H7 (cell line): ENCODE measurements around the gene PNPLA7. TPM values are rescaled to one million over a fixed set of nuclear protein-coding genes. Genes with fewer than 3 reads are reported as not detected.

Experiments used
- DNase-seq: peaks from one replicate; pipeline ENCODE4 v3.0.0; 2012
- H3K27me3 ChIP-seq: 2 replicates; pipeline ENCODE4 v1.6.0; 2011; ENCODE audit warnings: mild to moderate bottlenecking, low read length; ENCODE audit not compliant: control insufficient read depth, insufficient read depth
- H3K36me3 ChIP-seq: replicated peaks from 2 replicates; pipeline ENCODE4 v1.5.1; 2011; ENCODE audit warnings: low read length; ENCODE audit not compliant: control insufficient read depth, insufficient read depth
- H3K4me3 ChIP-seq: 2 replicates; pipeline ENCODE4 v1.5.1; 2011; ENCODE audit warnings: low read depth, mild to moderate bottlenecking, control low read depth, low read length, moderate library complexity; ENCODE audit not compliant: insufficient read depth
- total RNA-seq: library from RNA; depleted of rRNA; stranded (reverse); fragments of >200 nt; shearing (Covaris generic); gene quantifications from 2 replicates; pipeline ENCODE4 v1.2.3, GENCODE V29; 2014

Gene PNPLA7
- total RNA-seq, 1 experiment from 2014 or later = 0.14 TPM

- H3K36me3 ChIP-seq = no peaks in the 10 kb centered on the region
- DNase-seq = peak; percentile 43
- no peak overlapping the region for H3K4me3 ChIP-seq
- peaks cover 11% of the 10 kb centered on the region for H3K27me3 ChIP-seq
Observed at GRCh38 chr9:137465720-137466388, 84.3 kb downstream of the PNPLA7 start.

DNA sequence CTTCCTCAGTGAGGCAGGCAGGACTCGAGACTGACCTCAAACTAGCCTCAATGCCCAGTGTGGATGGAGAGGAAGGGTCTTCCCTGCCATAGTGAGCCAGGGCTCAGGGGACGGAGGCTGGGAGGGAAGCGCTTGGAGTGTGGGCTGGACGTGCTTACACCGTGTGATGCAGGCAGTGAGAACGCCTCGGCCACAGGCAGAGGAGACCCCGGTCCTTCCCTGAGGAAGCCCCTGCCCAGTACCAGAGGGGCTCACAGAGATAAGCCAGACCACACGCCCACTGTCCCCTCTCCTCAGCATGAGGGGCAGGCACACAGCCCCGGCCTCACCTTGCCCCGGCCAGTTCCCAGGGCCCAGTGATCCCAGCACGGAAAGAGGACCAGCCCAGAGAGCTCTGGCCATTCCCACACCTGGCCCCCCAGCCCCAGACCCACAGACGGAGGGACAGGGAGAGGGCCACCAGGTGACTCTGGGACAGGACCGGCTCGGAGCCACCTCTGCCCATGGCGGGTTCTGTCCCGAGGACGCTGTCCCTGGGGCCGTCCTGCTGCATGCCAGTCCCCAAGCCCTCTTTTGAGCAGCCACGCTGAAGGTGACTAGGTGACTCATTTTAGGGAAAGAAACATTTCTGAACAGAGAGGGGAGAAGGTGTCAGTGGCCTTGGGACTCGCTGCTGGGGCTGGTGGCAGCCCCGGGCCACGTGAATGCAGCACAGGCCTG lies 85.0 kb downstream of the PNPLA7 start:
- Histone ChIP-seq H3K4me3 (no peak overlapping the region), H3K36me3 (no peaks in the 10 kb centered on the region), H3K27me3 (peaks cover 14% of the 10 kb centered on the region)
- DNase-seq = peak; percentile 51

- Histone ChIP-seq H3K4me3 (no peak overlapping the region), H3K27me3 (peaks cover 16% of the 10 kb centered on the region), H3K36me3 (no peaks in the 10 kb centered on the region)
- peak; percentile 70 for DNase-seq
Observed at GRCh38 chr9:137464291-137464999, 85.8 kb downstream of the PNPLA7 start.

DNA sequence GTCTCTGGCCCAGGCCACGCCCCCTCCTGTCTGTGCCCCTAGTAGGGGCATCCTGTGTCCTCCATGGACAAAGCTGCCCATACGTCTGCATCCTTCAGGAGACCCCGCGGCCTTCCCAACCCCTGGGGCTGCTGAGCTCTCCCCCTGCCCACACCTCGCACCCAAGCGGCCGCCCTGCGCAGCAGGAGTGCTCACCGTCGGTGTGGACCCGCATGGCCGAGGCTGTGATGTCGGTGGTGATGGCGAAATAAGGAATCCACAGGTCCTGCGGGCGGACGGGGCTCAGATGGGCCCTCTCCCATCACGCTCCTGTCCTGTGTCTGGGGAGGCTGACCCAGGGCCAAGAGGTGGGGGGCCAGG lies 86.3 kb downstream of the PNPLA7 start:
- peaks cover 16% of the 10 kb centered on the region for H3K27me3 ChIP-seq
- DNase-seq = peak; percentile 45
- no peak overlapping the region for H3K4me3 ChIP-seq
- no peaks in the 10 kb centered on the region for H3K36me3 ChIP-seq

GRCh38 chr9:137462986-137463930 lies 86.9 kb downstream of the PNPLA7 start:
- peak; percentile 45 for DNase-seq
- peaks cover 21% of the 10 kb centered on the region for H3K27me3 ChIP-seq
- no peak overlapping the region for H3K4me3 ChIP-seq
- H3K36me3 ChIP-seq = no peaks in the 10 kb centered on the region

DNA sequence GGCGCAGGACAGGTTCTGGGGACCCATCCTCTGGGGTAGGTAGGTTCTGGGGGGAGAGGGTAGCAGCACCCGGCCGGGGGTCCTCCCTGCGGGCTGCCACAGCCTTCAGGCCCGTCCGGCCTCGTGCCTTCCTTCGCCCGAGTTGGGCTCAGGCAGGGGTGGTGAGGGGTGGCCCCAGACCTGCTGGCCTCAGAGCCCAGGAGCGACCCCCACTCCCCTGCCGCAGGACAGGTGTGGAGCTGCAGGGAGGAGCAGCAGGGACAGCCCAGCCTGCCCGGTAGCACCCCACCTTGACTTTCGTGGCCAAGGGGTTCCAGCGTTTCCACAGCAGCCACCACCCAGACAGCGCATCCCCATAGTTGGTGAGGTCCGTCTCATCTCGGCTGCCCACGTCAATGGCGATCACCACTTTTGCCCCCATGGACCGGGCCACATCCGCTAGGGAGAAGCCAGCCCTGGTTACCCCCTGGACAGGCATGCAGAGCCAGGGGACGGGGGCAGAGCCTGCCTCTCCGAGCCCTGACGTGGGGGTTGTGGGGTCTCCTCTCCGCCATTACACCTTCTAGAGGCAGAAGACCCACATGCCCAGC lies 87.7 kb downstream of the PNPLA7 start:
- Histone ChIP-seq H3K27me3 (peaks cover 22% of the 10 kb centered on the region), H3K36me3 (no peaks in the 10 kb centered on the region), H3K4me3 (no peak overlapping the region)
- DNase-seq = peak; percentile 68

GRCh38 chr9:137461663-137462395 lies 88.4 kb downstream of the PNPLA7 start:
- Histone ChIP-seq H3K36me3 (peaks cover 1% of the 10 kb centered on the region; the same call in 1 of the 2 replicates), H3K4me3 (peak overlapping the region; percentile 16; the same call in 1 of the 2 replicates), H3K27me3 (peaks cover 22% of the 10 kb centered on the region)
- DNase-seq = peak; percentile 97

GRCh38 chr9:137461316-137461662 lies 88.9 kb downstream of the PNPLA7 start:
- peaks cover 22% of the 10 kb centered on the region for H3K27me3 ChIP-seq
- no peak overlapping the region for H3K4me3 ChIP-seq
- no peak for DNase-seq
- H3K36me3 ChIP-seq = peaks cover 4% of the 10 kb centered on the region

- Histone ChIP-seq H3K36me3 (peaks cover 10% of the 10 kb centered on the region), H3K27me3 (peaks cover 22% of the 10 kb centered on the region), H3K4me3 (no peak overlapping the region)
- peak; percentile 59 for DNase-seq
Observed at GRCh38 chr9:137460363-137461315, 89.6 kb downstream of the PNPLA7 start.

DNA sequence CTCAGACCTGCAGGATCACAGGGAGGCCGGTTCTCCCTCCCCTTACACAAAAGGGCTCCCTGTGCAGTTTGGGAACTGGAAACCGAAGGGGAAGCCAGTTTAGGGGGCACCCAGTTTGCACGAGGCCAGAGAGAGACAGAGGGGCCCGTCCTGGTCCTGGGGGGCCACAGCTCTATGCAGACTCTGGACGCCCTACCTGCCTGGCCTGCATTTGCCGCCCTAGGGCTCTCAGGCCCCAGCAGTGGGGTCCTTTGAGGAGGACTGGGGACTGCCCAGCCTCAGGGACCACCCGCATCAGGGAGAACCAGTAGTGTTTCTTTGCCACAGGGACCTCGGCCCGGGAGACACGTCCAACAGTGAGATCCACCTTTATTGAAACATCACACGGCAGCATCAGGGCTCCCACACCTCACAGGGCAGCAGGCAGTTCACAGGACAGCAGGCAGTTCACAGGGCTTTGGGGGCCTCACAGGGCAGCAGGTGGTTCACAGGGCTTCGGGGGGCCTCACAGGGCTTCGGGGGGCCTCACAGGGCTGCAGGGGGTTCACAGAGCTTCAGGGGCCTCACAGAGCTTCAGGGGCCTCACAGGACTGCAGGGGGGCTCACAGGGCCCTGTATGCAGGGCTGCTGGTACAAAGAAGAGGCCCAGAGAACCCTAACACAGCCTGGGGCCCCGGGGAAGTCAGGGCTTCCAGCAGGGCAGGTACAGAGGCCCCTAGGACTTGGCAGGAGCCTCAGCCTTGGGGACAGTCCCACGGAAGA lies 90.4 kb downstream of the PNPLA7 start:
- H3K27me3 ChIP-seq = peaks cover 22% of the 10 kb centered on the region
- no peak overlapping the region for H3K4me3 ChIP-seq

DNA sequence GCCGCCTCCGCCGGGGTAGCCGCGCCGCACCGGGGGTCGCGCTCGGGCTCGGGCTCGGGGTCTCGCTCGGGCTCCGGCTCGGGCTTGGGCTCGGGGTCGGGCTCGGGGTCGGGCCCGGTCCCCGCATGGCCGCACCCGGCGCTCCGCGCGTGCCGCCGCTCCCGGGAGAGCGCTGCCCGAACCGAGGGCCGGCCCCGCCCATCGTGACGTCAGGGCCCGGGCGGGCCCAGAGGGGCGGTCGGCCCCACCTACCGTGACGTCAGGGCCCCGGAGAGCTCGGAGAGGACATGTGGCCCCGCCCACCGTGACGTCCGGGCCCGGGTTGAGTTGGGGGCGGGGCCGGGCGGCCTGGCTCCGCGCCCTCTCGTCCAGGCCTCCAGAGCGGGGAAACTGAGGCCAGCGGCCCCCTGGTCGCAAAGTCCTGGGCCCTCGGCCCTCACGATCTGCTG lies 91.0 kb downstream of the PNPLA7 start, which contains the start of gene NSMF:
TSS of gene NSMF (minus strand) at position 183 of the 449 bp plus-strand sequence. CDS start 232 bp downstream, outside the sequence.
- peaks cover 22% of the 10 kb centered on the region for H3K27me3 ChIP-seq
- peak; percentile 100 for DNase-seq
- peak within 1 kb of the TSS; percentile 56 for H3K4me3 ChIP-seq
- peaks cover 10% of the 10 kb centered on the region for H3K36me3 ChIP-seq

More for the DNA sequence above, 90.4 kb downstream of the PNPLA7 start:
- DNase-seq = peak; percentile 71
- H3K36me3 ChIP-seq = peaks cover 10% of the 10 kb centered on the region
